NK-92 treated with Interleukin-12 subunit alpha and Interleukin-12 subunit beta, amount 100 ng/mL, for 24 hours (cell line): ENCODE measurements around the gene ADAMTS15.

Source experiments
- DNase-seq: peaks from one replicate; lab custom pipeline; 2025; lab: John Stamatoyannopoulos, UW

The ADAMTS15 gene

DNA sequence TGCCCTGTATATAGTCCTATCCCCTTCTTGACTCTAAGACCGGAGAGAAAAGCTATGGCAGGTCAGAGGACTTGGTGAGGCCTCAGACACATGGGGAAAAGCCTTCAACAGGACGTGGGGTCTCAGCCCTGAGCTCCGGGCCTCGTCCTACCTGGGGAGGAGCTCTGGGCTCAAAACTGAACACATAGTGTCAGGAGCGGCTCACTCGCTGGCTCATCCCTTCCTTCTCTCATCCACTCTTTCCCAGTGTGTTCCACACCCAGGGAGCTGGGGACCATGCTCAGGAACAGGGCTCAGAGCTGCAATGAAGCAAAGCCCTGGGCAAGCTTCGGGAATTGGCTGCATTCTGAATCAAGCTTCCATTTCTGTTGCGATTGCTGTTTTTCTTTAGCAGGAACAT is 14.5 kb downstream of the ADAMTS15 start:
- DNase-seq = no peak

DNA sequence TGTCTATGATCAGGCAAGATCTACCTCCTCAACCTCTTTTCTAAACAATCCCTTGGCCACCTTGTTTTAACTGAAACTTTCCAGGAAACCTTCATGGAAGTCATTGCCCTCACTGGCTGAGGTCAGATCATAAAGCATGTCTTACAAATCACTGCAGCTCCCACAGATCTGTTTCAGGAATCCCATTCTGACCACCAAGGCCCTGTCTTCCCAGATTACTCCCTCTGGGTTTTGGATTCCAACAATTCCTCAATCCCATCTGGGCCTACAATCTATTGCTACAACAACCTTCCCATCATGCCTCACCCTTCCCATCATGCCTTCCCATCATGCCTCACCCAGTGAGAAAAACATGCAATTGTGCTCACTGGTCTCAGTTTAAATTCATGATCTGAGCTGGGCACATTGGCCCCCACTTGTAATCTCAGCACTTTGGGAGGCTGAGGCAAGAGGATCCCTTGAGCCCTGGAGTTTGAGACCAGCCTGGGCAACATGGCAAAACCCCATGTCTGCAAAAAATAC is 15.9 kb downstream of the ADAMTS15 start:
- no peak for DNase-seq

DNA sequence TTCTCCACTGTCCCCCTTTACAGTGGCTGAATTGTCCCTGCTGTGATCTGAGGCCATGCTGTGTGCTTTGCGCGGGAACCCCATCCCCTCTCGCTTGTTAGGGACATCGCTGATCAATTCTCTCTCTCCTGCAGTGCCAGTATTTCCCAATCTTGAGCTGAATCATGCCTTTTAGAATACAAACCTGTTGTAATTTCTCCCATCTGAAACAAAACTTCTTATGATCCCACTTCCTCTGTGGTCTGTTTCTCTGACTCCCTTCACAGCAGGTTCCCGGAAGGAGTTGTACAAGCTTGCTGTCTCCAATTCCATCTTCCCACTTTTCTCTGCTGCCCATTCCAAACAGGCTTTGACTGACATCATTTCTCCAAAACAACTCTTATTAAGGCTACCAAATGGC is 16.8 kb downstream of the ADAMTS15 start:
- no peak for DNase-seq

DNA sequence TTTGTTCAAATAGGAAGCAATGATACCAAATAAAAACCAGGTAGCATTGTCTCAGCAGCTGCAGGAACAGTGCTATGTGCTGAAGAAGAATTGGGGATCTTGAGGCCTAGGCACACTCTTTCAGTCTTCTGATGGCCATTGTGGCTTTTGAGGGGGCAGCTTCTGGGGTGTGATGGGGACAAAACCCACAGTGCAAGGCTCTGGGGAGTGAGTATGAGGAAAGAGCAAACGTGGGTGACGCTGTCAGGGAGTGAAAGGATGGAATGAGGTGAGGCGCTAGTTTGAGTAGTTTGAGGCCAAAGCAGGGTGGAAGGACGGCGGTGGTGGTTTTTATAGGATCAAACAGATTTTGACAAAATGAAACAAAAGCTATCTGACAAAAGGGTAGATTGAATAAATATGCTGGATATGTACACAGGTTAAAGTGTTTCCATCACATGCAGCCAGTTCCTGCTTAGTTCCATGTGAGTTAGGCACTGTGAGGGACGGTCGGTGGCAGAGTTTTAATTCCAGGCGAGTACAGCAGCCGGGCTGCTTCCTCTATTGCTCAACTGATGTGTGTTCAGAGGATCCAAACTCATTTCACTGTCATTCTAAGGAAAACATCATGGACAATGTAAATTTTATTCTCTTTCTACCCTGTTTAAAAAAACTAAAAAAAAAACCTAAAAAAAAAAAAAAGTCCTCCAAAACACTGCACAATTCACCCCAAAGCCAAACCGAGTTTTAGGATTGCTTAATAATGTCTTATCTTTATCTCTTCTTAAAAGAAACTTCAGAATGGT is 18.9 kb downstream of the ADAMTS15 start:
- DNase-seq = no peak

DNA sequence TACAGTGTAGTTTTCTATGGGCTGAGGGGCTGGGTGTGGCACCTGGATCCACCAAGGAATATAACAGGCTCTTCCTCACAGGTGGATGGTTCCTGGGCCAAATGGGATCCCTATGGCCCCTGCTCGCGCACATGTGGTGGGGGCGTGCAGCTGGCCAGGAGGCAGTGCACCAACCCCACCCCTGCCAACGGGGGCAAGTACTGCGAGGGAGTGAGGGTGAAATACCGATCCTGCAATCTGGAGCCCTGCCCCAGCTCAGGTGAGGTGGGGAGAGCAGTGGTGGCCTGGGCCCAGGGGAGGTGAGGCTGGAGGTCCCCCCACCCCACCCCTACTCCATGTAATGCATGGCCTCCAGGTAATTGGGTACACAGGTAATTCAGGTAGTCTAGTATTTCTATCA is 20.7 kb downstream of the ADAMTS15 start:
- DNase-seq = no peak

GRCh38 chr11:130470832-130471706 is 22.6 kb downstream of the ADAMTS15 start:
- no peak for DNase-seq

DNA sequence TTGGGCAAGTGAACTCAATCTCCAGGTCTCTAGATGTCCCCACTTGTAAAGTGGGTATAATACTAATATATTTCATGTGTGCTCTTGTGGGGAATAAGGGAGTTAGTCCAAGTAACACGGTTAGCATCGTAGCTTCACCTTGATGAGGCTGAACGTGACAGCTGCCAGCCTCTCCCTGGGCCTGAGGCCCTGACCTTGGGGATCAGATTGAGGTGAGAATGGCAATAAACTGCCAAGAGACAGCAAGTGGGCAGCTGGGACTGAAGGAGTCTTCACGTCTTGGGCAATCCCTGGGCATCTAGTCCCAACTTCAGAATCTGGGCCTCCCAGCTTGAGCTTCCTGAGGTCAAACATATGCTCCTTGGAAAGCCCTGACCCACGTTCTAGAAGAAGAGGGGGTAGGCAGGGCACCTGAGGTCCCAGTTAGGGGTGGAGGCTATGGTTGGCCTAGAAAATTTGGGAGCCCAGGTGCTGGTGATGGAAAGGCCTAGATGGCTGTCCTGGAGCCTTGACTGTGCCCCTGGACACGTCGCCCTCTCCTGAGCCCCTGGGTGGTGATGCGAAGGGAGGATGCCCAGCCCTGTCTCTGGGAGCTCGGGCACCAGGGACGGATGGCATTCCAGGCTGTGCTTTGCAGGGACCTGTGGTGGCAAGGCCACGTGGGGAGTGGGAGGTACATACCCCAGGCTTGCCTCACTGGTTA is 23.4 kb downstream of the ADAMTS15 start:
- no peak for DNase-seq

GRCh38 chr11:130472434-130472961 is 24.1 kb downstream of the ADAMTS15 start:
- DNase-seq = no peak

DNA sequence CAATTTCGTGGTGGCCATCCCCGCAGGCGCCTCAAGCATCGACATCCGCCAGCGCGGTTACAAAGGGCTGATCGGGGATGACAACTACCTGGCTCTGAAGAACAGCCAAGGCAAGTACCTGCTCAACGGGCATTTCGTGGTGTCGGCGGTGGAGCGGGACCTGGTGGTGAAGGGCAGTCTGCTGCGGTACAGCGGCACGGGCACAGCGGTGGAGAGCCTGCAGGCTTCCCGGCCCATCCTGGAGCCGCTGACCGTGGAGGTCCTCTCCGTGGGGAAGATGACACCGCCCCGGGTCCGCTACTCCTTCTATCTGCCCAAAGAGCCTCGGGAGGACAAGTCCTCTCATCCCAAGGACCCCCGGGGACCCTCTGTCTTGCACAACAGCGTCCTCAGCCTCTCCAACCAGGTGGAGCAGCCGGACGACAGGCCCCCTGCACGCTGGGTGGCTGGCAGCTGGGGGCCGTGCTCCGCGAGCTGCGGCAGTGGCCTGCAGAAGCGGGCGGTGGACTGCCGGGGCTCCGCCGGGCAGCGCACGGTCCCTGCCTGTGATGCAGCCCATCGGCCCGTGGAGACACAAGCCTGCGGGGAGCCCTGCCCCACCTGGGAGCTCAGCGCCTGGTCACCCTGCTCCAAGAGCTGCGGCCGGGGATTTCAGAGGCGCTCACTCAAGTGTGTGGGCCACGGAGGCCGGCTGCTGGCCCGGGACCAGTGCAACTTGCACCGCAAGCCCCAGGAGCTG is 24.8 kb downstream of the ADAMTS15 start:
- DNase-seq = no peak

- DNase-seq = no peak
Measured at GRCh38 chr11:130473795-130474377, 25.4 kb downstream of the ADAMTS15 start.

DNA sequence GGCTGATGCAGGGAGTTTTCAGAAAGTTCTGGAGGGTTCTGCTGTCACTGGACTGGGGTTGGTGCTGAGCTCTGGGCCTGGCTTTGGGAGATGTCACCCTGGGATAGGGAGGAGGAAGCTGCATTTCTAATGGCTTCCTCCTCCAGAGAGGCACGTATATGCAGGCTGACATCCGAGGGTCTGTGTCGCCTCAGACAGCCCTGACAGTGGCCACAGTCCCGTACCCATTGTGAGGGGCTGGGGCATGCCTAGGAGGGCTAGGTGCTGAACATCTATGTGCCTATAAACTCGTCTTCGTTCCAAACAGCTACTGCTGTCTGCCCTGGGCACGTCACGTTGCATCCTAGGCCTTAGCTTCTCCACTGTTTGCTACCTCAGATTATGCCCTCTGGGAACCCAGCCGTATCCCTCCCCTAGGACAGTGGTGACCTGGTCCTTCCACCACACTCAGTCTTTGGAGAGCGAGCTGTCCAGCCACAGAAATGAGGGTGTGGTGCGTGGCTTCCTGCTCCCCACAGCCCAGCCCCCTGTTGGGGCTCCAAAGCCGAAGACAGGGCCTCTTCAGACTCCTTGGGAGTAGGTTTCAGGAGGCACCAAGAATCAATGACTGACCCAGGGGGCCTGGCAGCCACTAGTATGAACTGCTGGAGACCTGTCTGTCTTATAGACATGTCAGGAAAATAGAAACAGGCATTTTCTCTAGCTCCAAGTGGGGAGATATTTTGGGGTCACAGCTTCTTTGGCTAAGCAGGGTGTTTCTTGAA is 26.4 kb downstream of the ADAMTS15 start:
- no peak for DNase-seq

DNA sequence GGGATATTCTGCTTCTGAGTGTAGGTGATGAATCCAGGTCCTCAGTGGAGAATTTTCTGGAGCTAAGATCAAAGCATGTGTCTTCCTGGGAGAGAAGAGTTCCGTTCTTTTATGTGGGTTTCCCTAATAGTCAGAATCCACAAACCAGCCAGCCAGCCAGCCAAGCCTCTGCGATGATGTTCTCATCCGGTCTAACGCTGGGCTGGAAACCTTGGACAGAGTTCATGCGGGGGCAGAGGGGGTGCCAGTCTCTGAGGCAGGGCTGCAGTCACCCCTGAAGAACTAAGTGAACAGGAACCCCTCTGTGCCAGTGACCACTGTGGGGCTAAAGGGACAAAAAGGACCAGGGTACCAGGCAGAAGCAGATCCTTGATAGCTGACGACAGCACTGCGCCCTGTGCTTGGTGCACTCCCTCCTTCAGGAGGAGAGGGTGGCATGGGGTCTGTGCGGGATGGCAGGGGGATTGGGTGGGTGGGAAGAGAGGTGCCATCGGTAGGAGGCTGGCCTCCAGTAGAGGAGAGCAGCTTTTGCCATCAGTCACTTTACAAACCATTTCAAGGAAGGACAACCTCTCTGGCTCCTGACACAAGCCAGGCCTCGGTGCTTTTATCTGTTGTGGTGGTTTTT is 27.1 kb downstream of the ADAMTS15 start:
- DNase-seq = no peak

GRCh38 chr11:130476200-130476921 is 27.9 kb downstream of the ADAMTS15 start:
- no peak for DNase-seq

- DNase-seq = no peak
Measured at GRCh38 chr11:130476922-130477491, 28.6 kb downstream of the ADAMTS15 start.

- no peak for DNase-seq
Measured at GRCh38 chr11:130477586-130478203, 29.2 kb downstream of the ADAMTS15 start.

GRCh38 chr11:130478204-130478701 is 29.8 kb downstream of the ADAMTS15 start:
- DNase-seq = no peak

DNA sequence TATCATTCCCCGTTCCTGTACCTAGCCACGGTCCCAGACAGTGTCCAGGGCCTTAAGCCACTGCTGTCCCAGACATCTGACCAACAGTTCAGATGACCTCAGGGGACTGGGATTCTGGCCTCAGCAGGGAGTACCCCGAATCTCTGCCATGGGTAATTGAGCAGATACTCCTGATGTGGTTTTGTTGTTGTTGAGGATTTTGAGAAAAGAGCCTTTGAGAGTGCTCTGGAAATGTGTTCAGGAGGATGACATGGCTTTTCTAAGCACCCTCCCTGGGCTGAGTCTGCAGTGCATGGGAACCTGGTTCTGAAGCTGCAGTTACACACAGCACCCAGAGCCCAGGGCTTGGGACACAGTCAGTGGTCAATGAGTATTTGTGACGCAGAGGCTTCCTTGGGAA is 30.4 kb downstream of the ADAMTS15 start:
- no peak for DNase-seq

- DNase-seq = no peak
Measured at GRCh38 chr11:130480186-130480585, 31.7 kb downstream of the ADAMTS15 start.
